Stimulated activated naive CD8-positive, alpha-beta T cell treated with anti-CD3 and anti-CD28 coated beads, Interleukin-15, Interleukin-2, amounts not matched to agents 100 ng/mL and 50 ng/mL, for 24 hours (primary cell): ENCODE results near the gene TDRD9.

Experiments
- H3K27ac Mint-ChIP-seq: one replicate; pipeline ENCODE4 v1.8.0; 2021; ENCODE audit warnings: mild to moderate bottlenecking, mixed read lengths
- H3K27me3 Mint-ChIP-seq: one replicate; pipeline ENCODE4 v1.8.0; 2021; ENCODE audit warnings: mixed read lengths
- H3K36me3 Mint-ChIP-seq: one replicate; pipeline ENCODE4 v1.8.0; 2021; ENCODE audit warnings: low read depth, mixed read lengths
- H3K4me1 Mint-ChIP-seq: one replicate; pipeline ENCODE4 v1.8.0; 2021; ENCODE audit warnings: low read depth, mixed read lengths
- H3K4me3 Mint-ChIP-seq: one replicate; pipeline ENCODE4 v1.8.0; 2021; ENCODE audit warnings: mild to moderate bottlenecking, mixed read lengths
- H3K9me3 Mint-ChIP-seq: one replicate; pipeline ENCODE4 v1.8.0; 2021; ENCODE audit warnings: mixed read lengths

The TDRD9 gene

GRCh38 chr14:104037074-104037473 is 108.8 kb downstream of the TDRD9 start:
- Mint-ChIP-seq H3K27ac (no peak overlapping the region), H3K36me3 (no peaks in the 10 kb centered on the region), H3K27me3 (peaks cover 42% of the 10 kb centered on the region), H3K4me3 (no peak overlapping the region), H3K4me1 (no peaks in the 10 kb centered on the region), H3K9me3 (no peaks in the 10 kb centered on the region)

GRCh38 chr14:104037903-104038302 is 109.6 kb downstream of the TDRD9 start:
- Mint-ChIP-seq H3K9me3 (no peaks in the 10 kb centered on the region), H3K4me1 (no peaks in the 10 kb centered on the region), H3K27ac (no peak overlapping the region)

GRCh38 chr14:104039214-104039613 is 111.0 kb downstream of the TDRD9 start:
- H3K4me1 Mint-ChIP-seq = no peaks in the 10 kb centered on the region
- no peak overlapping the region for H3K27ac Mint-ChIP-seq
- H3K36me3 Mint-ChIP-seq = no peaks in the 10 kb centered on the region
- H3K27me3 Mint-ChIP-seq = peaks cover 34% of the 10 kb centered on the region
- no peaks in the 10 kb centered on the region for H3K9me3 Mint-ChIP-seq
- H3K4me3 Mint-ChIP-seq = no peak overlapping the region

More at GRCh38 chr14:104037903-104038302, 109.6 kb downstream of the TDRD9 start:
- Mint-ChIP-seq H3K27me3 (peaks cover 41% of the 10 kb centered on the region), H3K36me3 (no peaks in the 10 kb centered on the region), H3K4me3 (no peak overlapping the region)

- Mint-ChIP-seq H3K36me3 (no peaks in the 10 kb centered on the region), H3K4me1 (no peaks in the 10 kb centered on the region), H3K27ac (no peak overlapping the region), H3K9me3 (no peaks in the 10 kb centered on the region), H3K4me3 (no peak overlapping the region), H3K27me3 (peaks cover 34% of the 10 kb centered on the region)
Measured at GRCh38 chr14:104040539-104040938, 112.3 kb downstream of the TDRD9 start.

GRCh38 chr14:104041430-104042104 is 113.3 kb downstream of the TDRD9 start:
- no peaks in the 10 kb centered on the region for H3K36me3 Mint-ChIP-seq
- H3K9me3 Mint-ChIP-seq = no peaks in the 10 kb centered on the region
- H3K4me3 Mint-ChIP-seq = no peak overlapping the region
- H3K27ac Mint-ChIP-seq = no peak overlapping the region
- no peaks in the 10 kb centered on the region for H3K4me1 Mint-ChIP-seq
- H3K27me3 Mint-ChIP-seq = peaks cover 30% of the 10 kb centered on the region

GRCh38 chr14:104044016-104044415 is 115.8 kb downstream of the TDRD9 start:
- Mint-ChIP-seq H3K4me3 (no peak overlapping the region), H3K27me3 (peaks cover 28% of the 10 kb centered on the region), H3K27ac (no peak overlapping the region), H3K9me3 (no peaks in the 10 kb centered on the region), H3K4me1 (no peaks in the 10 kb centered on the region), H3K36me3 (no peaks in the 10 kb centered on the region)

- Mint-ChIP-seq H3K9me3 (no peaks in the 10 kb centered on the region), H3K4me1 (no peaks in the 10 kb centered on the region), H3K27me3 (peaks cover 18% of the 10 kb centered on the region), H3K36me3 (no peaks in the 10 kb centered on the region), H3K4me3 (no peak overlapping the region), H3K27ac (no peak overlapping the region)
Measured at GRCh38 chr14:104047761-104048160, 119.5 kb downstream of the TDRD9 start.

GRCh38 chr14:104048758-104049507 is 120.7 kb downstream of the TDRD9 start:
- Mint-ChIP-seq H3K4me3 (no peak overlapping the region), H3K27me3 (peaks cover 19% of the 10 kb centered on the region), H3K9me3 (no peaks in the 10 kb centered on the region), H3K4me1 (no peaks in the 10 kb centered on the region), H3K36me3 (no peaks in the 10 kb centered on the region), H3K27ac (no peak overlapping the region)

- no peaks in the 10 kb centered on the region for H3K9me3 Mint-ChIP-seq
- no peak overlapping the region for H3K27ac Mint-ChIP-seq
- H3K4me3 Mint-ChIP-seq = no peak overlapping the region
- no peaks in the 10 kb centered on the region for H3K36me3 Mint-ChIP-seq
- no peaks in the 10 kb centered on the region for H3K4me1 Mint-ChIP-seq
- H3K27me3 Mint-ChIP-seq = peaks cover 19% of the 10 kb centered on the region
Measured at GRCh38 chr14:104049576-104050240, 121.5 kb downstream of the TDRD9 start.

GRCh38 chr14:104051092-104051813 is 123.0 kb downstream of the TDRD9 start:
- H3K4me3 Mint-ChIP-seq = no peak overlapping the region
- H3K36me3 Mint-ChIP-seq = no peaks in the 10 kb centered on the region
- peaks cover 19% of the 10 kb centered on the region for H3K27me3 Mint-ChIP-seq
- no peaks in the 10 kb centered on the region for H3K4me1 Mint-ChIP-seq
- no peaks in the 10 kb centered on the region for H3K9me3 Mint-ChIP-seq
- H3K27ac Mint-ChIP-seq = no peak overlapping the region

GRCh38 chr14:104054222-104054905 is 126.1 kb downstream of the TDRD9 start:
- Mint-ChIP-seq H3K27ac (no peak overlapping the region), H3K27me3 (peaks cover 18% of the 10 kb centered on the region), H3K9me3 (no peaks in the 10 kb centered on the region), H3K4me1 (no peaks in the 10 kb centered on the region), H3K36me3 (no peaks in the 10 kb centered on the region), H3K4me3 (no peak overlapping the region)

- Mint-ChIP-seq H3K27ac (no peak overlapping the region), H3K4me1 (no peaks in the 10 kb centered on the region), H3K4me3 (no peak overlapping the region), H3K9me3 (peaks cover 4% of the 10 kb centered on the region), H3K36me3 (peaks cover 5% of the 10 kb centered on the region), H3K27me3 (peaks cover 35% of the 10 kb centered on the region)
Measured at GRCh38 chr14:104062281-104062680, 134.0 kb downstream of the TDRD9 start.

GRCh38 chr14:104064003-104064402 is 135.7 kb downstream of the TDRD9 start:
- Mint-ChIP-seq H3K27me3 (peaks cover 34% of the 10 kb centered on the region), H3K4me1 (no peaks in the 10 kb centered on the region), H3K4me3 (no peak overlapping the region), H3K36me3 (peaks cover 5% of the 10 kb centered on the region), H3K9me3 (peaks cover 6% of the 10 kb centered on the region), H3K27ac (no peak overlapping the region)

- Mint-ChIP-seq H3K4me1 (no peaks in the 10 kb centered on the region), H3K27ac (no peak overlapping the region), H3K9me3 (peaks cover 6% of the 10 kb centered on the region), H3K27me3 (peaks cover 31% of the 10 kb centered on the region), H3K36me3 (peaks cover 5% of the 10 kb centered on the region), H3K4me3 (no peak overlapping the region)
Measured at GRCh38 chr14:104066279-104066678, 138.0 kb downstream of the TDRD9 start.
